HG02642 (cell line): ENCODE results near the gene FGFR4.

Source experiments
- ATAC-seq: cut with Tn5 transposase; IDR thresholded peaks from one replicate; pipeline ENCODE4 v1.9.1; 2021; ENCODE audit warnings: mild to moderate bottlenecking; ENCODE audit not compliant: unreplicated experiment, poor library complexity

FGFR4 gene

DNA sequence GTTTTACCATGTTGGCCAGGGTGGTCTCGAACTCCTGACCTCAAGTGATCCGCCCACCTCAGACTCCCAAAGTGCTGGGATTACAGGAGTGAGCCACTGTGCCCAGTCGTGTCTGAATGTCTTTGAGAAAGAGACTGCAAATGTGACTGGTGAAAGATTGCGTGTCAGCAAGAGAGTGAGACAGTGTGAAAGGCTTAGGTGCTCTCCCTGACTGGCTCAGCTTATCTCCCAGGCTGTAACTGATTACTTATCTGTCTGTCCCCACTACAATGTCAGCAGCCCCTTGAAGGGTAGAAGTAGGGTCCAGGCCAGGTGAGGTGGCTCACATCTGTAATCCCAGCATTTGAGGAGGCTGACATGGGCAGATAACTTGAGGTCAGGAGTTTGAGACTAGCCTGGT lies 3.4 kb upstream of the FGFR4 start:
- ATAC-seq = no peak

DNA sequence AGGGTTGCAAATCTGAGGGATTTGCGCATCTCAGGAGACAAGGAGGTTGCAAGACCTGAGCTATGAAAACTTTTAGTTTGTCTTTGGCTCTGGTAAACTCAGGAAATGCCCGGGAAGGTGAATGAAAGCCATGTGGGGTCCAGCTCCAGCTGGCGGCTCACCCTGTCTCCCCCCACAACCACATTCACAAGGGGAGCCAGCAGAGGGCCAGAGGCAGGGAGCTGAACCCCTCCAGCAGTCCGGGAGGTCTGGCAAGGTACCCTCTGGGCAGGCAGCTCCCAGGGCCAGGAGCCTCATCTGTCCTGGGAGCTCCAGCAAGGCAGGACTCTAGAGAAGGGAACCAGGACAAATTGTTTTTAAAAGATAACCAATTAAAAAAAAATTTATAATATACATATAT lies 2.5 kb upstream of the FGFR4 start:
- no peak for ATAC-seq

DNA sequence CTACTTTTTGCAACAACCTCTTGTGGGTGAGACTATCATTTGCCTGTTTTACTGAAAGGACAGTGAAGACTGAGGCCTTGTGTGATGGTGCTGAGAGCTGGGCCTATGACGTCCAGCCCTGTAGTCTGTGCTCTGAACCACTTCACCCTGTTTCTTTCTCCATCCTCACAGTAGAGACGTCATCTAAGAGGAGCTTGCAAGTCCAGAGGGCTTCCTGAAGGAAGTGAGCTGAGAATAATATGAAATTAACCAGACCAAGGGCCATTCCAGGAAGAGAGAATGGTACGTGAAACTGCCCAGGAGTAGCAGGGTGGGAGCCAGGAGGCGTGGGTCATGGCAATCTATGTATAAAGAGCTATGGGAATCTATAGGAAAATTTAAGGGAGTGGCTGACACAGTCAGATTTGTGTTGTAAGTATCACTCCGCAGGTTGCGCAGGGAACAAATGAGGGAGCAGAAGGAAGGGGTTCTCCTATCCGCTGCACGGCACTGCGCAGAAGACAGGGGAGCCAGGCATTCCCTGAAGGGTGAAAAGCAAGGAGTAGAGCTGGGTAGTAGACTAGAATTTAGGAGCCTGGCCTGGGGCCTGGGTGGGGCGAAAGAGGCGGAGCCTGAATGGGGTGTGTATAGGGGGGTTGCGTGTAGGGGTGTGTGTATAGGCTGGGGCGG lies 596 bp upstream of the FGFR4 start:
- no peak for ATAC-seq

DNA sequence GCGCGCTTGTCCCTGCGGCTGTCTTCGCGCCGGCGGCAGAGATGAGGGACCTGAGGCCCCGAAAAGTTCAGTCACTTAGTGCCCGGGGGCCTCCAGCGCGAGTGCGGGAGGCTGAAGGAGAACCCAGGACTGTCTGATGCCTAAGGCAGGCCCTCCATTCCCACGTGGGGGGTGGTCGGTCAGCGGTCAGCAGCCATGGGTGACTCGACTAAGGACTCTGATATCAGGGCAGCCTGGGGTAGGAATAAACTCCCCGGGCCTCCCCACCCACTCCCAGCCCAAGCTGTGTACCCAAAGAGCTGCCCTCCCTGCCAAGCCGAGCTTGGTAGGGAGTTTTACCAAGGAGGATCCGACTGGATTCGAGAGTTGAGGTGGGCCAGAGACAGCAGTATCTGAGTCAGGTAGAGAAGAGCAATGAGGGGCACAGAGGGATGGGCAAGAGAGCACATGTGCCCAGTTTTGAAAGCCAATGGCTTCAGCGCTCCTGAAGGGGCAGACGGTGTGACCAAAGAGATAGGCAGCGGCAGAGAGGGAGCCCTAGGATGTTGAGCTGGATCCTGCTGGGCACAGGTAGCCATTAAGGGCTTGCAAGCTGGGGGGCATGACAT lies 787 bp downstream of the FGFR4 start:
- ATAC-seq = no peak

DNA sequence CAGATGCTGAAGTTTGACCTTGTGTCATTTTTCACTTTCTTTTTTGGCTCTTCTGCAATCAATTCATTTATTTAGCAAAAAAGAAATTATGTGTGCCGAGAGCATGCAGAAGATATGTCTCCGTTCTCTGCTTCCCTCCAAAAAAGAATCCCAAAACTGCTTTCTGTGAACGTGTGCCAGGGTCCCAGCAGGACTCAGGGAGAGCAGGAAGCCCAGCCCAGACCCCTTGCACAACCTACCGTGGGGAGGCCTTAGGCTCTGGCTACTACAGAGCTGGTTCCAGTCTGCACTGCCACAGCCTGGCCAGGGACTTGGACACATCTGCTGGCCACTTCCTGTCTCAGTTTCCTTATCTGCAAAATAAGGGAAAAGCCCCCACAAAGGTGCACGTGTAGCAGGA lies 2.4 kb downstream of the FGFR4 start:
- no peak for ATAC-seq

DNA sequence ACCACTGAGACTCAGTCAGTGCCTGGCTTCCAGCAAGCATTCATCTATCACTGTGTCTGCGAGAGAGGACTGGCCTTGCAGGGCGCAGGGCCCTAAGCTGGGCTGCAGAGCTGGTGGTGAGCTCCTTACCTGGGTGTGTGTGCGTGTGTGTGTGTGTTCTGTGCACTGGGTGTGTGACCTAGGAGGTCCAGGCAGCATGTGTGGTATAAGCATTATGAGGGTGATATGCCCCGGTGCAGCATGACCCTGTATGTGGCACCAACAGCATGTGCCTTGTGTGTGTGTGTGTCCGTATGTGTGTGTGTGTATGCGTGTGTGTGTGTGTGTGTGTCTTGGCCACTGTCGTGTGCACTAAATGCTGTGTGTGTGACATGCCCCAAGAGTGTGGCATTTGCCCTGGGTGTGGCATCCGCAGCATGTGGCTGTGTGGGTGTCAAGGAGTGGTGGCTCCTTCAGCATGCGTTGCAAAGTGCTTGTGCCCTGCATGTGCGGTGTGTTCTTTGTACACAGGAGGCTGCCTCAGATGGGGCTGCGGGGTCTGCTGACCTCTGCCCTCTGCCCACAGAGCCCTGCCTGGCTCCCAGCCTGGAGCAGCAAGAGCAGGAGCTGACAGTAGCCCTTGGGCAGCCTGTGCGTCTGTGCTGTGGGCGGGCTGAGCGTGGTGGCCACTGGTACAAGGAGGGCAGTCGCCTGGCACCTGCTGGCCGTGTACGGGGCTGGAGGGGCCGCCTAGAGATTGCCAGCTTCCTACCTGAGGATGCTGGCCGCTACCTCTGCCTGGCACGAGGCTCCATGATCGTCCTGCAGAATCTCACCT lies 3.3 kb downstream of the FGFR4 start:
- ATAC-seq = no peak

DNA sequence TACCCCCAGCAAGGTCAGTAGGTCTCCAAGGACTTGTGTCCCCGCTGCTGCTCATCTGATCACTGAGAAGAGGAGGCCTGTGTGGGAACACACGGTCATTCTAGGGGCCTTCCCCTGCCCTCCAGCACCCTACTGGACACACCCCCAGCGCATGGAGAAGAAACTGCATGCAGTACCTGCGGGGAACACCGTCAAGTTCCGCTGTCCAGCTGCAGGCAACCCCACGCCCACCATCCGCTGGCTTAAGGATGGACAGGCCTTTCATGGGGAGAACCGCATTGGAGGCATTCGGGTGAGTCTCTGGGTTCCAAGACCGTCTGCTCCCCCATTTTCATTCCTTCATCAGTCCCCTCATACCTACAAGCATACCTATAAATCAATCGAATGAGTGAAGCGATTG lies 4.1 kb downstream of the FGFR4 start:
- no peak for ATAC-seq

DNA sequence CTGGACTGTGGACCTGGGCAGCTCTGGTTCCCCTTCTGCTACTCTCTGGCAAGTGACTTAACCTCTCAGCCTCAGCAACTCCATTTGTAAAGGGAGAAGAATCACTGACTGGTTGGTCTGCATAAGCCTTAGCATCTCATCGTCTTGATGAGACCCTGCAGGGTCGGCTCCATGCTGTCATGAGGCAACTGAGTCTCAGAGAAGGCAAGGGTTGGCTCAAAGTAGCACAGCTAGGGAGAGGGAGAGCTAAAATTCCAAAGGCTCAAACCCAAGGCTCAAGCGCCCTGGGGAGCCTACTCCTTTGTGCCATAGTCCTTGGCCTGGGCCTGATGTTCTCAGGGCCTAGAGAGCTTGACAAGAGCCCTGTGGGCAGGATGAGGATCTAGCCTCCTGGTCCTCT lies 4.5 kb downstream of the FGFR4 start:
- no peak for ATAC-seq

DNA sequence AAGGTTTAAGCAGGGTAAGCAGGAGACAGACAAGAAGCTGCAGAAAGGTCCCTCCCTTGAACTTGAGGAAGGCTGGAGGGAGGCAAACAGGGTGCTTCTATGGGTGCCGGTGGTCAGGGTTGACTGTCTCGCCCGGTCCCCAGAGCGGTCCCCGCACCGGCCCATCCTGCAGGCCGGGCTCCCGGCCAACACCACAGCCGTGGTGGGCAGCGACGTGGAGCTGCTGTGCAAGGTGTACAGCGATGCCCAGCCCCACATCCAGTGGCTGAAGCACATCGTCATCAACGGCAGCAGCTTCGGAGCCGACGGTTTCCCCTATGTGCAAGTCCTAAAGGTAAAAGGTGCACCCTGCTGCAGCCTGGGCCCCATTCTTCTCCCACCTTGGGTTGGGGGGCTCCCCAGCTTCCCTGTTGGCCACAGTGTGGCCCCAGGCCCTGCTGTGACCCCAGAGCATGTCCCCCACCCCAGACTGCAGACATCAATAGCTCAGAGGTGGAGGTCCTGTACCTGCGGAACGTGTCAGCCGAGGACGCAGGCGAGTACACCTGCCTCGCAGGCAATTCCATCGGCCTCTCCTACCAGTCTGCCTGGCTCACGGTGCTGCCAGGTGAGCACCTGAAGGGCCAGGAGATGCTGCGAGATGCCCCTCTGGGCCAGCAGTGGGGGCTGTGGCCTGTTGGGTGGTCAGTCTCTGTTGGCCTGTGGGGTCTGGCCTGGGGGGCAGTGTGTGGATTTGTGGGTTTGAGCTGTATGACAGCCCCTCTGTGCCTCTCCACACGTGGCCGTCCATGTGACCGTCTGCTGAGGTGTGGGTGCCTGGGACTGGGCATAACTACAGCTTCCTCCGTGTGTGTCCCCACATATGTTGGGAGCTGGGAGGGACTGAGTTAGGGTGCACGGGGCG lies 5.7 kb downstream of the FGFR4 start:
- no peak for ATAC-seq

DNA sequence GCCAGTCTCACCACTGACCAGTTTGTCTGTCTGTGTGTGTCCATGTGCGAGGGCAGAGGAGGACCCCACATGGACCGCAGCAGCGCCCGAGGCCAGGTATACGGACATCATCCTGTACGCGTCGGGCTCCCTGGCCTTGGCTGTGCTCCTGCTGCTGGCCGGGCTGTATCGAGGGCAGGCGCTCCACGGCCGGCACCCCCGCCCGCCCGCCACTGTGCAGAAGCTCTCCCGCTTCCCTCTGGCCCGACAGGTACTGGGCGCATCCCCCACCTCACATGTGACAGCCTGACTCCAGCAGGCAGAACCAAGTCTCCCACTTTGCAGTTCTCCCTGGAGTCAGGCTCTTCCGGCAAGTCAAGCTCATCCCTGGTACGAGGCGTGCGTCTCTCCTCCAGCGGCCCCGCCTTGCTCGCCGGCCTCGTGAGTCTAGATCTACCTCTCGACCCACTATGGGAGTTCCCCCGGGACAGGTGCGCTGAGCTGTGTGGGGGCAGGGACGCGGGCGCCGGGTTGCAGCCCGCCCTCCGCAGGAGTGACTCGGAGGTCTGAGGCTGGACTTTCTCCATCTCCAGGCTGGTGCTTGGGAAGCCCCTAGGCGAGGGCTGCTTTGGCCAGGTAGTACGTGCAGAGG lies 6.5 kb downstream of the FGFR4 start:
- no peak for ATAC-seq

DNA sequence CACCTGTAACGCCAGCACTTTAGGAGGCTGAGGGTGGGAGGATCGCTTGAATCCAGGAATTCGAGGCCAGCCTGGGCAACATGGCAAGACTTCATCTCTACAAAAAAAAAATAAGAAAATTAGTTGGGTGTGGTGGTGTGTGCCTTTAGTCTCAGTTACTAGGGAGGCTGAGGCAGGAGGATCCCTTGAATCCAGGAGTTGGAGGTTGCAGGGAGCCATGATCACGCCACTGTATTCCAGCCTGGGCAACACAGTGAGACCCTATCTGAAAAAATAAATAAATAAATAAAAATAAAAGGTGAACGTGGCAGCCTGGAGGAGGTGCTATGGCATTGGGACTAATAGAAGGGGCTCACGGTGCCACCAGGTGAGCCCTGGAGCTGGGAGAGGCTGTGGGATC lies 7.1 kb downstream of the FGFR4 start:
- no peak for ATAC-seq

DNA sequence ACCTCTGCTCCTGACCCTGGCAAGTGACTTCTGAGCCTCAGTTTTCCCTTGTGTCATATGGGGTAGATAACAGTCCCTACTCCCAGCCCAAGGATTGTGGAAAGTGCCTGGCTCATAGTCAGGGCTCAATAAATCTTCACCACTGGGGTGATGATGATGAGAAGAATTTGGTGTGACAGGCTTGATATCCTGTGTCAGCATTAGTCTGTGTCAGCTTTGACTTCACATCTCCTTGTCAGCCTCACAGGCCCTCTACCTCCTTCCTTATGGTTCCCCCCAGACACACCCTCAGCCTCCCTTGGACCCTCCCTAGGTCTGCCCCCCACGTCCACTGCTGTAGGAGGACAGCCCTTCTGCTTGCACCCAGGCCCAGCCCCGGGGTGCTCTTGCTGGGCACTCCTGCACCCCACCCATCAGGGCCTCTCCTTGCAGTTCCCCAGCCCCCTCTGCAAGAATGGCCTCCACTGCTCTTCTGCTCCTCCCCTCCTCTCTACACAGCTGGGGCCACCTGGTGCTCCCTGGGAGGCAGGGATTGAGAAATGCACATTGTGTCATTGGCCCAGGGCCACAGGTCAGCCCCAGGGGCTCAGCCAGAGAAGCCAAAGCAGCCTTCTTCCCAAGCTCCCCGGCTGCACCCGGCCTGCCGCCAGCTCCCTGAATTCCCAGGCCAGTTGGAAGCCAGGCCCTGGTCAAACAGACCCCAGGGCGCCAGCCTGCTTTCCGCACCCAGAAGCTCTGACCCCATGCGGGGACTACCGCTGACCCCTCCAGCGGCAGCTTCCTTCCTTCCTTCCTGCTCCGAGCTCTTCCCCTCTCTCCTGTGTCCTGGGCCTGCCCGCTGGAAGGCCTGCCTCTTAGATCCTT lies 7.7 kb downstream of the FGFR4 start:
- ATAC-seq = no peak

DNA sequence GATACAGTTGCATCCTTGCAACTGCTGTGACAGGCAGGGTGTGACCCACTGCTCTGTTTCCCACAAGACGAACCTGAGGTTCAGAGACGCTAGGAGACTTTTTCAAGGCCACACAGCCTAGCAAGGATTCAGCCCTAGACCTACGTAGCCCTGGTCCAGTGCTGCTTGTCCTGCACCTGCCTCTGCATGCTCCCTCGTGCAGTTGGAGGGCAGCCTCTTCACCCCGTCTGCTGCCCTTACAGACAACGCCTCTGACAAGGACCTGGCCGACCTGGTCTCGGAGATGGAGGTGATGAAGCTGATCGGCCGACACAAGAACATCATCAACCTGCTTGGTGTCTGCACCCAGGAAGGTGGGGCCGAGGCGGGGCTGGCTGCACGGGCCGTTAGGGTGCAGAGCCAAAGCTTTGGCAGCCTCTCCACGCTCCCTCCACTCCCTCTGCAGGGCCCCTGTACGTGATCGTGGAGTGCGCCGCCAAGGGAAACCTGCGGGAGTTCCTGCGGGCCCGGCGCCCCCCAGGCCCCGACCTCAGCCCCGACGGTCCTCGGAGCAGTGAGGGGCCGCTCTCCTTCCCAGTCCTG lies 8.5 kb downstream of the FGFR4 start:
- no peak for ATAC-seq

DNA sequence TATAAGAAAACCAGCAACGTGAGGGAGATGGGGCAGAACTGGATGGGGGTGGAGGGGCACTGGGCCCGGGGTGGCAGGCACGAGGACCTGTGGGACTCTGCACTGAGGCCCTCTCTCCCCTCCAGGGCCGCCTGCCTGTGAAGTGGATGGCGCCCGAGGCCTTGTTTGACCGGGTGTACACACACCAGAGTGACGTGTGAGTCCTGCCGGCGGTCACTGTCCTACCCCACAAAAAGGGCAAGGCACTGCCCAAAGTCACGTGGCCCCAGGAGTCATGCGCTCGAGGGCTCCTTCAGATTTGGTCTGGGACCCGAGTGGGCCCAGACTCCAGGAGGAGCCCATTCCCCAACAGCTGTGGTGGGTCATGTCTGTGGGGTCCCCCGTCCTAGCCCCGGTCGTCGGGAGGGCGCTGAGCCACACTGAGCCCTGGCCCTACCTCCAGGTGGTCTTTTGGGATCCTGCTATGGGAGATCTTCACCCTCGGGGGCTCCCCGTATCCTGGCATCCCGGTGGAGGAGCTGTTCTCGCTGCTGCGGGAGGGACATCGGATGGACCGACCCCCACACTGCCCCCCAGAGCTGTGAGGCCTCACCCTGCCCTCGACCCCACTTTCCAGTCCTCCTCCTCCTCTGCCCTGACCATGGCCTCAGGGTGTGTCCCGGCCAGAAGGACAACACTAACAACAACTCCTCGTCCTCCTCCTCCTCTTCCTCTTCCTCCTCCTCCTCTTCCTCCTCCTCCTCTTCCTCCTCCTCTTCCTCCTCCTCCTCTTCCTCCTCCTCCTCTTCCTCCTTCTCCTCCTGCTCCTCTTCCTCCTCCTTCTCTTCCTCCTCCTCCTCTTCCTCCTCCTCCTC lies 9.7 kb downstream of the FGFR4 start:
- ATAC-seq = no peak

DNA sequence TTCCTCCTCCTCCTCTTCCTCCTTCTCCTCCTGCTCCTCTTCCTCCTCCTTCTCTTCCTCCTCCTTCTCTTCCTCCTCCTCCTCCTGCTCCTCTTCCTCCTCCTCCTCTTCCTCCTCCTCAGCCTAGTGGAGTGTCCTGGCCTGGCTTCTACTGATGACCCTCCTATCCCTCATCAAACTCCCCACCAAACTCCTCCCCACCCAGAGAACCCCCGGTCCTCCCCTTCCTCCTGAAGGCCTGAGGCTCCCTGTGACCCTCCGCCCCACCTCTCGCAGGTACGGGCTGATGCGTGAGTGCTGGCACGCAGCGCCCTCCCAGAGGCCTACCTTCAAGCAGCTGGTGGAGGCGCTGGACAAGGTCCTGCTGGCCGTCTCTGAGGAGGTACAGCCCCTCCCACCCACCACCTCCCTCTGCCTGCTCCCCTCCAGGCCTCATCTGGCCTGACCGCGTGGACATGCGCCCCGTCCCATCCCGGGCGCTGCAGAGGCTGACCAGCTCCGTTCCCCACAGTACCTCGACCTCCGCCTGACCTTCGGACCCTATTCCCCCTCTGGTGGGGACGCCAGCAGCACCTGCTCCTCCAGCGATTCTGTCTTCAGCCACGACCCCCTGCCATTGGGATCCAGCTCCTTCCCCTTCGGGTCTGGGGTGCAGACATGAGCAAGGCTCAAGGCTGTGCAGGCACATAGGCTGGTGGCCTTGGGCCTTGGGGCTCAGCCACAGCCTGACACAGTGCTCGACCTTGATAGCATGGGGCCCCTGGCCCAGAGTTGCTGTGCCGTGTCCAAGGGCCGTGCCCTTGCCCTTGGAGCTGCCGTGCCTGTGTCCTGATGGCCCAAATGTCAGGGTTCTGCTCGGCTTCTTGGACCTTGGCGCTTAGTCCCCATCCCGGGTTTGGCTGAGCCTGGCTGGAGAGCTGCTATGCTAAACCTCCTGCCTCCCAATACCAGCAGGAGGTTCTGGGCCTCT lies 10.6 kb downstream of the FGFR4 start:
- no peak for ATAC-seq

DNA sequence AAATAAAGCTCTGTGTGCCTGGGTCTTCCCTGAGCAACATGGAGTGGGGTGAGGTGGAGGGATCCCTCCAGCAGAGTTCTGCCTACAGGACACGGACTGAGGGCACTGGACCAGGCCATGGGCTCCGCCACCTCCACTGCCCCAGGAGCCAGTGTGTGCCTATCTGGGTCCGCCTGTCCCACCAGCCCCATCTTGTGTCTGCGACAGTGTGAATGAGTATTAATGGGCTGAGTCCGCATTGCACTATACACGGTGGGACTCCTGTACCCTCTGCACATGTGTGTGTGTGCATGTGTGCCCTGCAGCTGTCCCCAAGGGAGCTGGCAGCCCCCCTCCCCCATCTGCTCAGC lies 11.4 kb downstream of the FGFR4 start:
- no peak for ATAC-seq
